ENCODE results near the gene DIABLO.

Gene DIABLO

GRCh38 chr12:122189626-122190475 lies 36.0 kb downstream of the DIABLO start:
- TF ChIP-seq CTCF (IDR thresholded peaks at IDR 0.05): no peak

- no peak for TF ChIP-seq CTCF (IDR thresholded peaks at IDR 0.05)
Observed at GRCh38 chr12:122187466-122187865, 38.4 kb downstream of the DIABLO start.

GRCh38 chr12:122185494-122186082 lies 40.3 kb downstream of the DIABLO start:
- no peak for TF ChIP-seq CTCF (IDR thresholded peaks at IDR 0.05)

- no peak for TF ChIP-seq CTCF (IDR thresholded peaks at IDR 0.05)
Observed at GRCh38 chr12:122185079-122185478, 40.8 kb downstream of the DIABLO start.

GRCh38 chr12:122184517-122184916 lies 41.3 kb downstream of the DIABLO start:
- TF ChIP-seq CTCF (IDR thresholded peaks at IDR 0.05): no peak

GRCh38 chr12:122183588-122183940 lies 42.3 kb downstream of the DIABLO start:
- no peak for TF ChIP-seq CTCF (IDR thresholded peaks at IDR 0.05)

- no peak for TF ChIP-seq CTCF (IDR thresholded peaks at IDR 0.05)
Observed at GRCh38 chr12:122182887-122183587, 42.8 kb downstream of the DIABLO start, which contains the start of gene LRRC43. TSS of gene LRRC43 (plus strand) at chr12:122183123. CDS start at chr12:122183145, 22 bp downstream.
